Measurements from ENCODE around the gene FXYD7.
"Not testable (repeated sequence)": the region's sequence is repeated elsewhere in the genome, so short reads cannot be mapped to it uniquely, and the experiment has no call there.

The FXYD7 gene

GRCh38 chr19:35127871-35128270, 15.2 kb upstream of the FXYD7 start:
- DNase-seq (ENCODE audit: low read depth), result no peak

GRCh38 chr19:35128398-35129057, 14.5 kb upstream of the FXYD7 start:
- DNase-seq (ENCODE audit: low read depth), result no peak

GRCh38 chr19:35129724-35130274, 13.3 kb upstream of the FXYD7 start:
- DNase-seq (ENCODE audit: low read depth), result not testable (repeated sequence)

- no peak for DNase-seq (ENCODE audit: low read depth)
Observed at GRCh38 chr19:35130761-35131720, 12.0 kb upstream of the FXYD7 start.

GRCh38 chr19:35132254-35132653, 10.8 kb upstream of the FXYD7 start:
- DNase-seq (ENCODE audit: low read depth), result no peak

- DNase-seq (ENCODE audit: low read depth), result no peak
Observed at GRCh38 chr19:35133826-35134225, 9.2 kb upstream of the FXYD7 start.

GRCh38 chr19:35134601-35135242, 8.3 kb upstream of the FXYD7 start, which contains the start of gene LGI4:
Gene LGI4 (minus strand): TSS chr19:35135059. CDS start chr19:35134680, 379 bp downstream.
- no peak for DNase-seq (ENCODE audit: low read depth)

GRCh38 chr19:35135389-35135909, 7.6 kb upstream of the FXYD7 start:
- DNase-seq (ENCODE audit: low read depth), result no peak

GRCh38 chr19:35136231-35136630, 6.8 kb upstream of the FXYD7 start:
- no peak for DNase-seq (ENCODE audit: low read depth)

GRCh38 chr19:35136977-35137702, 5.9 kb upstream of the FXYD7 start:
- no peak for DNase-seq (ENCODE audit: low read depth)

- DNase-seq (ENCODE audit: low read depth), result no peak
Observed at GRCh38 chr19:35138305-35138892, 4.7 kb upstream of the FXYD7 start, which contains the start of gene FXYD1. Gene FXYD1 (plus strand): TSS chr19:35138824. CDS start chr19:35140080, 1,256 bp downstream.

- no peak for DNase-seq (ENCODE audit: low read depth)
Observed at GRCh38 chr19:35140207-35140961, 2.7 kb upstream of the FXYD7 start.

GRCh38 chr19:35140962-35141836, 1.9 kb upstream of the FXYD7 start:
- peak; percentile 66 for DNase-seq (ENCODE audit: low read depth)

GRCh38 chr19:35141837-35142605, 1.0 kb upstream of the FXYD7 start:
- no peak for DNase-seq (ENCODE audit: low read depth)

- DNase-seq (ENCODE audit: low read depth), result no peak
Observed at GRCh38 chr19:35142606-35143230, 337 bp upstream of the FXYD7 start.

- DNase-seq (ENCODE audit: low read depth), result no peak
Observed at GRCh38 chr19:35143818-35144217, 763 bp downstream of the FXYD7 start.

- no peak for DNase-seq (ENCODE audit: low read depth)
Observed at GRCh38 chr19:35144259-35144599, 1.2 kb downstream of the FXYD7 start.

Data from GM04504 (cell line).